Fibroblast of skin of scalp (primary cell): ENCODE data around the gene DPY19L1.
A peak's percentile ranks its signal among the peaks of the same experiment; 100 is the strongest.
"Not testable (repeated sequence)": the region's sequence is repeated elsewhere in the genome, so short reads cannot be mapped to it uniquely, and the experiment has no call there.

Experiments used
- DNase-seq: peaks from one replicate; pipeline ENCODE4 v3.0.0-alpha.2; 2013

DPY19L1 gene

DNA sequence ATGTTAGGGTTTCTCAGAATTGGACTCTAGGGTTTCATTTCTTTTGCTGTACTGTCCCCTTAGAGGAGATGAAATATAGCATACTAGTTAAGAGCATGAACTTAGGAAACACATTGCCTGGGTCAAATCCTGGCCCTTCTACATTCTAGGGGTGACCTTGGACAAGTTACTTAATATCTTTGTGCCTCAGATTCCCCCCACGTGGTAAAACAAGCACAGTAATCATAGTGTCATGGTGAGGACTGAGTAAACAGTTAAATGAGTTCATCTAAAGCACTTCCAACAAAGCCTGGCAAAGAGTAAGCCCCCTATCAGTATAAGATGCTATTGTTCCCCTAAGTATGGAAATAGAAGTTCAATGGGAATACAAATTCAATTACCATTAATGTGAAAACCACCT lies 5.1 kb downstream of the DPY19L1 start:
- DNase-seq, result no peak

DNA sequence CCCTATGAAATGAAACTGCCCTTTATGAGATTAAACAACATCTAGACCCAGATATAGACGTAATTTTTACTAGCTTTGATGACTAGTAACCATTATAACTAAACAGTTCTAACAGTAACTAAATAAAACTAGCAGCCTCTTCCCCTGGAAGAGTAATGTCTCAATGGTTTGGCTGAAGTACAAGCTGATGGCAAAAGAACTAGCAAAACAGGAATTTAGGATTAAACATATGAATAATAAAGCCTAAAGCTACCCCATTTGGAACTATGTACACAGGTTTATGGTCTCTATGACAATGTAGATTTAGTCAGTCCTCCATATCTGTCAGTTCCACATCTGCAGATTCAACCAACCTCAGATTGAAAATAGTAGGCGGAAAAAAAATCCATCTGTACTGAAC lies 6.4 kb downstream of the DPY19L1 start:
- DNase-seq, result no peak

DNA sequence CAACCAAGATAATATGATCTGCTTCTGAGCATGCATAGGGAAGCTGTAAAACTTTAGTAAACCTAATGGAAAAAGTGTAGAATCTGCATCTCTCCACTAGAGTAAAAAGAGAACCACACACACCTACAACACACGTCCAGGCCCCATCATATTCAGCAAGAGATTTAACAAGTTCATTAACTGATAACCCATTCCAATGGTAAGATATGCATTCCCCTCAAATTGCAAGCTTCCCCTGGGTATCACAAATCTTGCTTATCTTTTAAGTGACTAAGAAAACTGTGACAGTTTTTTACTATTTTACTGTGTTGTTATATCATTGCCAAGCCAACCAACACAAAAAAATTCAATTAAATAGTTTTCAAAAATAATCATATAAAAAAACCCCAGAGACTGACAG lies 8.0 kb downstream of the DPY19L1 start:
- no peak for DNase-seq

DNA sequence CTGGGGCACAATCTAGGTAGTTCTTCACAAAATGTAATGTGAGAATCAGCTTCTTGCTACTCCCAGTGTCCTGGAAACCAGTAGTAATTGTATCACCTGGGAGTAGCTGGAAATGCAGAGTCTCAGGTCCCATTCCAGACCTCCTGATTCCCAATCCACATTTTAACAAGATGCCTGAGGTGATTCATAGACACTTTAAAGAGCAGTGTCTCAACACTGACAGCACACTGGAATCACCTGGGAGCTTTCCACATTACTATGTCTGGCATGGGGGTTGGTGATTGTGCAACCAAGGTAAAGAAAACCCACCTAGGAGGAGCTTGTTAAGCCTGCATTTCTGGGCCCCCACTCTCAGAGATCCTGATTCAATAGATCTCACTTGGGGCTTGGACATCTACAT lies 11.1 kb downstream of the DPY19L1 start:
- no peak for DNase-seq

DNA sequence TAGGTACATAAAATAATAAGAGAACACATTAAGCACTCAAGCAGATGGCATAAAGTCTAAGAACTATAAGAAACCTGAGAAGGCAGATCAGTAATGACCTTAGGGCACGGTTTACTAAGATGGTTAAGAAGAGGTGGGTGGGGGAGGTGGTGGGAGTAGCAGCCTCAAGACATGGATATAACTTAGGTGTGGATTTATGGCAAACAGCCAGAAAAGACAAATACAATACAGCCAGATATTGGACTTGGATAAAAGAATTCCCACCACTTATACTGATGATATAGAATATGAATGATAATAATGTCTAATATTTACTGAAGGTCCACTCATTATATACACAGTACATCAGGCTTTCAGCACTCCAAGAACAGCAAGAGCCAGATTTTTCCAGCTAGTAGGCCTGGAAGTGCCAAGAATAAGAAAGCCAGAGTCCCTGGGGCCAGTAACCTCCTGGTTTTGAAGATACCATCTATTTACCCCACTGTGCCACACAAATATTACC lies 11.9 kb downstream of the DPY19L1 start:
- DNase-seq, result peak; percentile 9

DNA sequence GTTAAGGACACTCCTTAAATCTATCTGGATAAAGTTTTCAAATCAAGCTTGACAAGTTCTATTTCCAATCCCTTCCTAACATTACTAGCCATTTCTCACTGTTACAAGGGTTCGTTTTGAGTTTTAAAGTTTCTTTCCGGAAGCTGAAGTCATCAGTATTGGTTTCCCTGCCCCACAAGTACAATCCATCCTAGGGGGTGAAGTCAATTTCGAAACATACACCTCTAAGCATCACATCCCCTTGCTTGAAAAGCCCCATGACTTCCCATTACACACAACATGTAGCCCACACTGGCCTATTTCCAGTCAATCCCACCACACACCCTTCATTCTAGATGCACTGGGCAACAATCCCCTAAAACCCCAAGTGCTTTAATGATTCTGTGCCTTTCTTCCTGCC lies 13.0 kb downstream of the DPY19L1 start:
- DNase-seq, result no peak

DNA sequence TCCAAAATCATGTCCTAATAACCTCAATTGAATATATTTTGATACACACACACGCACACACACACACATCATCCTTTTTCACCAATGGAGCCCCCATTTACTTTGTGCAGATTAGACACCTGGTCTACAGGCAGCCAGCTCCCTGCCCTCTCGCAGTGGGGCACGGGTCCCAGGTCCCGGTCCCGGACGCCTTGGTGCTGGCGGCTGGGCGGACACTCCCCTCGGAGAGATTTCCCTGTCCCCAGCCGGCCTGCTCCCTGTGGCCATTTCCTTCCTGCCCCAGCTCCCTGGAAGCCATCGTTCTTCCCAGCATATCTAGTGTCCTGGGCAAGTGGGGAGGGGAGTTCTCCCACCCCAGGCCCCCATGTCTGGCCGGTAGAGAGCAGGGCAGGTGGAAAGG lies 14.6 kb downstream of the DPY19L1 start:
- DNase-seq, result no peak

DNA sequence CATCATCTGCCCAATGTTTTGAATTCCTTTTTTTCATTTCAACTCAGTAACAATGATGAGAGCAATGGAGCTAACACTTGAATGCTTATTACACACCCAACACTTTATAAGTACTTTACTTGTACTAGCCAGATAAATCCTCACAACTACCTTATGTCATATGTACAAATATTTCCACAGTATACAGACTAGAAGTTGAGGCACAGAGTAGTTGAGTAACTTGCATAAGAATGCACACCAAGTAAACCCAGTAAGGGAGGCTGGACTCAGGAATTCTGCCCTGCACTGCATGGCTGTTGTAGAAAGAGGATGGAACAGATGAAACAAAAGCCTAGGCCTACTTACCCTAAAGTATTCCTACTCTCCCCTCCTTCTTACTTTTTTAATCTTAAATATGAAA lies 15.8 kb downstream of the DPY19L1 start:
- no peak for DNase-seq

DNA sequence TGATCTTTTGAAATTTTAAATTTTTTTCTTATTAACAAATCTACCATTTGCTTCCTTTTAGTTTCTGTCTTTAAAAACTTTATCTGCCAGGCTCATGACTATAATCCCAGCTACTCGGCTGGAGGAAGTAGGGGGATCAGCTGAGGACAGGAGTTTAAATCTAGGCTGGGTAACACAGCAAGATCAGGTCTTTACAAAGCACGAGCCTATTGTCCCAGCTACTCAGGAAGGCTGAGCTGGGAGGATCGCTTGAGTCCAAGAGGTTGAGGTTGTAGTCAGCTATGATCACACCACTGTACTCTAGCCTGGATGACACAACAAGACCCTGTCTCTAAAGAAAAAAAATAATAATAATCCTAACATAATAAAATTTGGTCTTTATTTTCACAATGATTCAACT lies 17.5 kb downstream of the DPY19L1 start:
- DNase-seq, result no peak

DNA sequence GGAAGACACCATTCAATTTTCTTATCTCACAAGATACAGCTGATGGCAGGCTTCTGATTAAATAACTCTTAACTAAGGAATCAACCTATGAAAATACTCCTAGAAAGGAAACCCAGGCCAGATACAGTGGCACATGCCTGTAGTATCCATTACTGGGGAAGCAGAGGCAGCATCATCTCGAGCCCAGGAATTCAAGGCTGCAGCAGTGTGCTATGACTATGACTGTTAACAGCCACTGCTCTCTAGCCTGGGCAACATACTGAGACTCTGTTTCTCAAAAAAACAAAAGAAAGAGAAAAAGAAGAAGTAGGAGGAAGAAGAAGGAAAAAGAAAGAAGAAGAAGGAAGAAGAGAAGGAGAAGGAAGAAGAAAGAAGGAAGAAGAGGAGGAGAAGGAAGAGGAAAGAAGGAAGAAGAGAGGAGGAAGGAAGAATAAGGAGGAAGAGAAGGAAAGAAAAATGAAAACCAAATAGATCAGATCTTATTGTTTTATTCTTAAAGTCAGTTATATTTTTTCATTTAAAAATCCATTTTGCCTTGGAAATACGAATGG lies 18.0 kb downstream of the DPY19L1 start:
- DNase-seq, result no peak

DNA sequence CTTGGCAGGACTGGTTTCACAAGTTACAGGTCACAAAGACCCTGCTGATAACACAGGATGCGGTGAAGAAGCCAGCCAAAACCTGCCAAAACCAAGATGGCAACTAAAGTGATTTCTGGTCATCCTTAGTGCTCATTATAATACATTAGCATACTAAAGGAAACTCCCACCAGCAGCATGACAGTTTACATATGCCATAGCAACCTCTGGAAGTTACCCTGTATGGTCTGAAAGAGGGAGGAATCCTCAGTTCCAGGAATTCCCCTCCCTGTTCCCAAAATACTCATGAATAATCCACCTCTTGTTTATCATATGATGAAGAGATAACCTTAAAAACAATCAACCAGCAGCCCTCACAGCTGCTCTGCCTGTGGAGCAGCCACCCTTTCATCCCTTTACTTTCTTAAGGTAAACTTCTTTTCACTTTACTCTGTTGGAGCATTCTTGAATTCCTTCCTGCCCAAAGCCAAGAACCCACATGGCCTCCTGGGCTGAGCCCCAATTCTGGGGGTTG lies 21.9 kb downstream of the DPY19L1 start:
- DNase-seq, result no peak

DNA sequence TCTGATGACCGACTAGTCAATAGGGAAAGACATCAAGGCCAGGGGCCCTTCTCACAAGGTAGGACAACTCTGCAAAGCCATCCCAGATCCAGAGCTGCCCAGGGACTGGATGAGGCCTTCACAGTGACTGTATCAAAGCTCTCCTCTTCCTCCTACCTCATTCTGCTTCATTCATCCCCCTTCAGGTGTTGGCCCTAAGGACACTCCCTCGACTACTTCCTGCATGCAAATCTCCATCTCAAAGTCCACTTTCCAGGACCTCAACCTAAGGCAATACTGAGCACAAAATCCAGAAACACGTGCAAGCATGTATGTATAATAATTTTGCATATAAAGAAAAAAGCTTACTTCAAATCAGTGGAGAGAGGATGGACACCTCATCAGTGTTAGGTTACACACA lies 25.1 kb downstream of the DPY19L1 start:
- no peak for DNase-seq

DNA sequence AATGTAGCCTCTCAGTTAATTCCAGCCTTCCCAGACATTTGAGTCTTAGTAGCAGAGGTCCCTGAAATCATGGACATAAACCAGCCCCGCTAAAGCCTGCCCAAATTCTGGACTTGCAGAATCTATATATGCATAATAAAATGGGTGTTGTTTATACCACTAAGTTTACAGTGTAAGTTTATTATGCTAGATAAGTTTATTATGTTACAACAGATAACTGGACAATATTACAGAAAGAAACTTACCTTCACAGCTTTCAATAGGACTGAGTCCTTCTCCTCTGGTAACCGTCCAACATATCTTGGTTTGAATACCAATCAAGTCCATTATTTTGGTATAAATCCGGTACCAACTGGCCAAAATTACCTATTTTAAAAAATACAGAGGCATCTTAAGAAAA lies 26.2 kb downstream of the DPY19L1 start:
- no peak for DNase-seq

DNA sequence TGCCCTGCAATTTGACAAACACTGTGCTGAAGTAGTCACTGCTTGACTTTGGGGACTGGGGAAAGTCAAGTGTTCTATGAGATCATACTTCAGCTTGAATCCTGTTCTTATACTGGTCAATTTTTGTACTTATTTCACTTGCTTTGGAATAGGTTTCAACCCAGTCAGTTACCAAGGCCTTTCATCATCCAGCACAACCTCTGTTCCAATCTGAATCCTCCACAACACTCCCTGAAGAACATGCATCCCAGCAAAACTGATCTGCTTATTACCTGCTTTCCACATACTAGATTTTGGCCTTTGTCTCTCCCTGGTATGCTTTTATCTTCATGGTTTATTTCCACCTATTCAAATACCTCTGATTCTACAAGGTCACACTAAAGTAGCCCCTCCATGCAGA lies 29.5 kb downstream of the DPY19L1 start:
- no peak for DNase-seq

DNA sequence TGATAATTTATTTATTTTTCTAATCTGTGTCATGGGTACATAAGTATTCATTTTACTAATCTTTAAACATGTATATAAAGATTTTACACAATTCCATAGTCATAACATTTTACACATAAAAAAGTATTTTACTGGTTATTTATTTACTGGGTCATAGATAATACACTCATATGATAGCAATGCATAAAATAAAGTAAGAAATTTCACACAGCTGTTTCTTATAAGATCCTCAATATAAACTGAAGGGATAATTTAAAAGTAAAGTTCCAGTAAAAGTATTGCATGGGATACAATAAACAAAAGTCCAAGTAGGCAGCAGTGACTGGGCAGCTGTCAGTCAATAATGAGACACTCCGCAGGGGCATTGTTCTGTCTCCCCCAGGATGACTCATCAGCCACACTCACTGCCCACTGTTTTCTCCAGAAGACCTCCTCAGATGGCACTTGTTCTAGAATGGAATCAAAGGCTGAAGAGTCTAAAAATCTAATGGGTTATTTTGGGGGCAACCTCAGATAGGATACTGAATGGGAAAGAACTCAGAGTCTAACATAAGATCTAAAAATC lies 32.7 kb downstream of the DPY19L1 start:
- peak; percentile 38 for DNase-seq

DNA sequence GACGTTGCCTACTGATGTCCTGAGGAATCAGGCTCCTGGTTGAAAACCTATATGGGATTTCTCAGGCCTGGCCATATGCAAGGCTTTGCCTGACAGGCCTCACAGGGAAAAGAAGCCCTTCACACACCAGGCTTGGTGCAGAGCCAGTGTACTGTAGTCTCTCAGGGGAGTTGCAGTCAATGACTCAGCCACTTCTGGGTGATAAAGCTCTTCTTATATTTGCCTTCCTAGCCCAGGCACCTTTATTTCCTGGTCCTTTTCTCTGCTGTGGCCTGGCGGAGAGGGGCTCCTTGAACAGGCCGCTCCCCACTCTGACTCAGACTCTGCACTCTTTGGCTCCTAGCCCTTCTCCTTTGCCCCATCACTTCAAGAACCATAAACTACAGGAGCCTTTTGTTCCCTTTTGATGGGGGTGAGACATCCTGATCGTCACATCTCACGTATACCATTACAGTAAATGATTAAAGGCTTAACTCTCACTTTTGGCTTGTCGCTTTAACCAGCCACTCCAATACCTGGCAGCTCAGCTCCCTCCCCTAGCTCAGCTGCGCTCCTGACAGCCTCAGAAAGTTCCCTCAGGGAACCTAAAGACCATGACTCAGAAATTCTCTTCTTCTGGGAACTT lies 33.5 kb downstream of the DPY19L1 start:
- peak; percentile 87 for DNase-seq

DNA sequence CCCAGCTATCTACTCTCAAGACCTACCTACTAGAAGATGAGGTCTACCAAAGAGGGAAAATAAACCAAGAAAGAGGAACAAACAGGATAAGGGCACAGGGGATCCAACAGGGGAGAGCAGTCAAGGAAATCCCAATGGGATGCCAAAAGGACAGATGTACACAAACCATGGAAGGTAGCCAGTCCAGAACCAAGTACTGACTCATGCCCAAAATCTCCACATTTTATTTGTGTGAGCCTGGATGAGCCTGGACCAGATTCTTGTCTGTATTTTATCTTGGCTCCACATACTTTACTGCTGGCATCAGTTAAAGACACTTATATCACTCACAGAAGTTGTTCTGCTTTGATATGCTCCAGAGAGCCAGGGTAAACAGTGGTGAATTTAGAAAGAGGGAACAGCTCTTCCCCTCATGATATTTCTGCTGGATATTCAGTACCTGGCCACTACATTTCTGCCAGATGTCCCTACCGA lies 34.1 kb downstream of the DPY19L1 start:
- peak; percentile 82 for DNase-seq

DNA sequence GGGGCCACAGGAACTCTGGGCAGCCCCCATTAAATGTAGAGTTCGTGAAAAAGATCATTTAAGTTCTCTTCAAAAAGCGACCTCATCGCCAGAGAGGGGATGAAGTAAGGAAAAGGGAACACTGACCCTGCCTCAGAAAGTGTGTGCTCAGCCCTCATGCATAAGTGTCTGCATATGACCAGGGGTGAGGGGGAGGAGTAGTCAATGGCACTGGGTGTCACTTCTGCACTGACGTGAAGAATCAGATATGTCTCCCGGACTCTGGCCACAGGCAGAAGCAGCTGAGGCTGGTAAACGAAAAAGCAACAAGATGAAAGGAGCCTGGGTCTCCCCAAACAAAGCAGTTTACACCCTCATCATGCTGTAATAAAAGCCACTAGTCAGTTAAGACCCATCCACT lies 39.0 kb downstream of the DPY19L1 start:
- not testable (repeated sequence) for DNase-seq

DNA sequence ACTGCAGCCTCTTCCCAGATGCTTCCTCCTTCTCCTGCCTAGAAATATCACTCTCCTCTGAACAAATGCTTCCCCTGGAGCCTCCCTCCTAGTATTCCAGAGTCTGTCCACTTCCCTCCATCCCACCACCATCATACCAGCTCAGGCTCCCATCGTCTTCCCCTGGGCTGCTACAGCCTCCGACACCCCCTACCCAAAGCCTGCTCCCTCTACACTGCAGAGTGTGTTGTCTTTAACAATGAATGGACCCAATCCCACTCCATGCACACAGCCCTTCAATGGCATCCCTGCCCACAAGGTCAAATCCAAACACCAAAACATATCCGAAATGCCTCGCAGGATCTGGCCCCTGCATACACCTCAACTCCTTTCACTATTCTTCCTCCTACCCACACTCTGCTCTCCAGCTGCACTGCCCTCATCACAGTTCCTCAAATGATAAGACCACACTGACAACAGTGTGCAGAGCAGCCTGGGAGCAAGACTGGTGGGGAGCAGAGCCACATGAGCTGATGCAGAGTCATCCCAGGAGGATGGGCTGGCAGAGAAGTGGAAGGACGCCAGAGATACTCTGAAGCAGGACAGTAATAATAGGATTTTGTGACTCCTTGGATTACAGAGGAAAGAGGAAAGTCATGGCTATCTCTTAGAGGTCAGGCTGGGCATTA lies 40.7 kb downstream of the DPY19L1 start:
- not testable (repeated sequence) for DNase-seq

DNA sequence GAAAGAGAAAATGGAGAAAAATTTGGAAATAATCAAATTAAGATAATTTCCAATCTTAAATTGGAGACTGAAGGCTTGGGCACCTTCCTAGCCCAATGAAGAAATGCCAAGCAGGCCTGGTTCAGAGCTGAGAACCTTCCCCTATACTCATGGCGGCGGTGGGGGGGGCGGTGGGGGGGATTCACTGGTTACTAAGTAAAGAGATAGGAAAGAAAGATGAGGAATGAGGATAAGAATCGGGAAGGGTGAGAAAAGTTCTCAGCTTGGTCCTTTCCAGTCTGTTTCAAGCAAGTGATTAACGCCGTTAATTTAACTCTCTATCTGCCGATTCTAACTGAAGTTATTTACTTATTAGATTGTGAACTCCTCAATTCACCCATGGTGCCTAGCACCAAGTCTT lies 41.5 kb downstream of the DPY19L1 start:
- DNase-seq, result no peak

DNA sequence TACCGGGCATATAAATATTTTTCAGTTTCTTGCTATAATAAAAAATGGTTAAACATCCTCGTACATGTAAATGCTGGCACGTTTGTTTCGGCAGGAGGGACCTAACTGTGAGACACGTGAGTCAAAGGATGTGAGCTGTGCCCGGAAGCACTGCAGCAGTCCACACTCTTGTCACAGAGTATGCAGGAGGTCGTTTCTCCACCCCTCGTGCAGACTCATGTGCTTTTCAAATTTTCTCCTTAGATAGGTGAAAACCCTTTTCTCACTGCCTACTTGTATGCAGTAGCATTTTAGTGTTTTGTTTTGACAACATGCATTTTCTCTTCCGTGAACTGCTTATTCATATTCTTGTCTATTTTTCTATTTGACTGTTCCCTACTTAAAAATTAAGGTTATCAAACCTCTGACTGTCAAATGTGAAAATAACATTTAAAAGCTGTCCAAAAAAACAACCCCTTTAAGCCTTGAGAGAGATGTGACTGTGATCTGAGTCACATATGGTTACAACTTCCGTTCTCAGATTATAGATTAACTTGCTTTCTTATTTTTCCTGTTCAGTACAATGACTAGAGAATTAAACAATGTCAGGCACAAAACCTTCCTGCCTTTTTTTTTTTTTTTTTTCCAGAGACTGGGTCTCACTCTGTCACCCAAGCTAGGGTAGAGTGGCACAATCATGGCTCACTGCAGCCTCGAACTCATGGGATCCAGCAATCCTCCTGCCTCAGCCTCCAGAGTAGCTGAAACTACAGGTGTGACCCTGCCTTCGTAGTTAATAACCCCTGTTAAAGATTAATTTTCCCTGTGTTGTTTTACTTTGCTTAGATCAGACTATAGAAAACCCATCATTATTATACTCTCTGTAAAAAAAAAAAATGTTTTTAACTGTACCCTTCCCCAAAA lies 45.1 kb downstream of the DPY19L1 start:
- peak; percentile 14 for DNase-seq

DNA sequence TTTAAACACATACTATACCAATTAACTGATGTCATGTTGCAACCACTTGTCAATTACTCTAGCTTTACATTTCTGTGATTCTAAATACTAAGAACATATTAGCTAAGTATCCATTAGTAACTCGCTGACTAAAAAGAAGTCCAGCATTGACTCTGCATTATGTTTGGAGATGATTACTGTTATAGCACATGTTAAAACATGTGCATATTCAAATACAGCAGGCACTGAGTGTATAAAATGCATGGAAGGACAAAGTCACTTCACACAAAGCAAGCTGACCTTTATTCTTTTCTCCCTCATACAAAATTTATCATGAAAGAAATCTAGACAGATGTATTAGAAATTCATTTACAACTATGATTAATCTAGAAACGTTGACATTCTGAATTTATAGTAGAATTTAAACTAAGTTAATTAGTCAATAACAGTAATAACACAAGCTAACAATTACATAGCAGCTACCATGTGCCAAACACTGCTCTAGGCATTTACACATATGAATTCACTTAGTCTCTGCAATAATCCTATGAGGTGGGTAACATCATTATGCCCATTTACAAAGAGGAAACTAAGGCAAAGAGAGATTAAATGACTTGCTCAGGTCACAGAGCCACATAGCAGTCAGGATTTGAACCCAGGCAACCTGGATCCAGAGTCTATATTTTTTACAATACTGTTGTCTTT lies 48.7 kb downstream of the DPY19L1 start:
- DNase-seq, result not testable (repeated sequence)
